GM12878 (cell line): ENCODE results near the gene HTRA2.

Source experiments
- CTCF ChIP-seq, 3 experiments: IDR thresholded peaks in 2 of 3; conservative IDR thresholded peaks in 1 of 3; 2 replicates each; pipeline ENCODE4 v1.5.1; 2011; ENCODE audit warnings: low read depth in 3 of 3, low read length in 3 of 3, mild to moderate bottlenecking in 3 of 3, control low read depth in 2 of 3, moderate library complexity in 2 of 3, inconsistent platforms in 1 of 3, mixed read lengths in 1 of 3; ENCODE audit not compliant: control insufficient read depth in 2 of 3, insufficient read depth in 1 of 3; ENCODE audit errors: extremely low read depth in 1 of 3
- MYC ChIP-seq: IDR thresholded peaks from 2 replicates; pipeline ENCODE4 v1.6.1; 2011; ENCODE audit warnings: mild to moderate bottlenecking, low read length, moderate library complexity, inconsistent platforms; ENCODE audit not compliant: insufficient read depth, insufficient replicate concordance, insufficient read length, severe bottlenecking
- NRF1 ChIP-seq: conservative IDR thresholded peaks from 2 replicates; pipeline ENCODE4 v1.6.1; 2011; ENCODE audit warnings: mild to moderate bottlenecking, low read depth, low read length, improper control_type of control experiment
- POLR2A ChIP-seq: IDR thresholded peaks from 2 replicates; pipeline ENCODE4 v1.6.1; 2011; ENCODE audit warnings: low read depth, mild to moderate bottlenecking, low read length
- POLR2AphosphoS5 ChIP-seq: IDR thresholded peaks from 2 replicates; pipeline ENCODE4 v1.6.1; 2011; ENCODE audit warnings: mild to moderate bottlenecking, low read length, inconsistent platforms
- RAD21 ChIP-seq: IDR thresholded peaks from 2 replicates; pipeline ENCODE4 v1.6.1; 2011; ENCODE audit warnings: mild to moderate bottlenecking, low read depth, low read length, moderate library complexity; ENCODE audit not compliant: insufficient read depth
- SREBF2 ChIP-seq: IDR thresholded peaks from 2 replicates; pipeline ENCODE4 v1.6.1; 2012; ENCODE audit warnings: mild to moderate bottlenecking, low read length
- TAF1 ChIP-seq: IDR thresholded peaks from 2 replicates; pipeline ENCODE4 v1.6.1; 2011; ENCODE audit warnings: mild to moderate bottlenecking, low read depth, low read length, borderline replicate concordance

GRCh38 chr2:74525717-74526648, 3.8 kb upstream of the HTRA2 start, which contains the start of gene DQX1:
- TF ChIP-seq POLR2AphosphoS5 (peak; percentile 72), CTCF (IDR thresholded peaks at IDR 0.05 in 2 of 3, conservative IDR thresholded peaks at IDR 0.05 in 1 of 3; ENCODE audit: control insufficient read depth in 2 of 3, extremely low read depth in 1 of 3, insufficient read depth in 1 of 3, low read depth in 3 of 3, low read length in 3 of 3) (no peak), POLR2A (peak; percentile 44; the same call in 1 of the 2 replicates), MYC (no peak), NRF1 (0 out of 2 replicates have a peak, but pooled peaks have one; percentile 8), TAF1 (no peak), SREBF2 (no peak), RAD21 (no peak)
